ENCODE data around the gene RALGAPB.

The RALGAPB gene

GRCh38 chr20:38620441-38620840 lies 147.8 kb downstream of the RALGAPB start:
- Histone ChIP-seq H3K4me3 (ENCODE audit: low read length) (no peak overlapping the region), H3K4me1 (ENCODE audit: control insufficient read depth, insufficient read depth, low read length) (no peaks in the 10 kb centered on the region), H3K9ac (ENCODE audit: low read length) (no peak overlapping the region), H3K9me3 (ENCODE audit: control insufficient read depth, low read length) (peaks cover 7% of the 10 kb centered on the region), H3K36me3 (ENCODE audit: control insufficient read depth, insufficient read depth, low read length, severe bottlenecking) (no peaks in the 10 kb centered on the region), H3K27me3 (replicated peaks; ENCODE audit: control insufficient read depth, insufficient read depth, low read length) (peaks cover 67% of the 10 kb centered on the region)
- no peak for DNase-seq (ENCODE audit: low read depth)

DNA sequence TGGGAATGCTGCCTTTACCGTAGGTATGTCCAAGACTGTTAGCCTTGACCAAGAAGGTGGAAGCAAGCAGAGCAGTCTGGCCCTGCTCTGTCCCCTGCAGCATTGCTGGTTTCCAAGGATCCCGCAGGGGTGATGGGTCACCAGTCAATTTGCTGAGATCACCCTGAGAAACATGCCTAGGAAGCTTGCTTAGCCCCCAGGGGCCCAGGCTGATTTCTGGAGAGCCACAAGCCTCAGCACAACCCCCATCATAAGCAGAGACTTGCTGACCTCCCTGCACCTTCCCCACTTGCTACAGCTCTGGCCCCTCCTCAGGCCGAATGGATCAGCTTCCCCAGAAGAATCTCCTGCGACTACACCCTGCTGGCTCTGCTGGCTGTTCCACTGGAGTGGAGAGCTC lies 150.4 kb downstream of the RALGAPB start:
- Histone ChIP-seq H3K4me1 (ENCODE audit: control insufficient read depth, insufficient read depth, low read length) (no peaks in the 10 kb centered on the region), H3K4me3 (ENCODE audit: low read length) (no peak overlapping the region), H3K9ac (ENCODE audit: low read length) (no peak overlapping the region), H3K27me3 (replicated peaks; ENCODE audit: control insufficient read depth, insufficient read depth, low read length) (peaks cover 56% of the 10 kb centered on the region), H3K36me3 (ENCODE audit: control insufficient read depth, insufficient read depth, low read length, severe bottlenecking) (no peaks in the 10 kb centered on the region), H3K9me3 (ENCODE audit: control insufficient read depth, low read length) (peaks cover 7% of the 10 kb centered on the region)
- no peak for DNase-seq (ENCODE audit: low read depth)

DNA sequence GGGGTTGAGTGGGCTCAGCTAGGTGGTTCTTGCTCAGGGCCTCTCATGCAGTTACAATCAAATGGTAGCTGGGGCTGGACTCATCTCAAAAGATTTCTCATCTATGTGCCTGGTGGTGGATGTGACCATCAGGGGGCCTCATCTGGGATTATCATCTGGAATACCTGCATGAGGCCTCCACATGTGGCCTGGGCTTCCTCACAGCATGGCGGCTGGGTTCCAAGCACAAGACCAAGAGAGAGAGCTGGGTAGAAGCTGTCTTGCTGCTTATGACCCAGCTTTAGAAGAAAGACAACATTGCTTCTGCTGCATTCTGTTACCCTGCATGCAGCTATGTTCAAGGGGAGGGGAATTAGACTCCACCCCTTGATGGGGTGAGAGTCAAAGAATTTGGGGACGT lies 151.4 kb downstream of the RALGAPB start:
- H3K9ac ChIP-seq (ENCODE audit: low read length): no peak overlapping the region
- peaks cover 47% of the 10 kb centered on the region for H3K27me3 ChIP-seq (replicated peaks; ENCODE audit: control insufficient read depth, insufficient read depth, low read length)
- H3K9me3 ChIP-seq (ENCODE audit: control insufficient read depth, low read length): peaks cover 7% of the 10 kb centered on the region
- no peak for DNase-seq (ENCODE audit: low read depth)
- H3K4me1 ChIP-seq (ENCODE audit: control insufficient read depth, insufficient read depth, low read length): no peaks in the 10 kb centered on the region
- no peak overlapping the region for H3K4me3 ChIP-seq (ENCODE audit: low read length)
- H3K36me3 ChIP-seq (ENCODE audit: control insufficient read depth, insufficient read depth, low read length, severe bottlenecking): no peaks in the 10 kb centered on the region

DNA sequence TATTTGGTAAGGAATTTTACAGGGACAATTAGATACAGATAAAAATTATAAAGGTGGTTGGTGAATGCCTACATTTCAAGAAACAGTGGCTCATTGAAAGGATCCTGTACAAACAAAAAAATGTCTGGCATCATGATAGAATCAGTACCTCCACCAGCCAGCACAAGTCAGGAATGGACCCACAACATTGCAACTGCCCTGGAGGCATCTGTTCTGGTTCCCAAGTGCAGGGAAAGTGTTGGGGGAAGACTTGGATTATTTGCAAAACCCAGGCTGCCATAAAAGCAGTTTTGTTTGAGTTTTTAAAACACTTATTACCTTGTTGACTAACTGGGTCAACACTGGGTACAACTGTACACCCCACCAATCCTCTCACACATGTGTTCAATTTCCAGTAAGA lies 153.3 kb downstream of the RALGAPB start:
- no peaks in the 10 kb centered on the region for H3K36me3 ChIP-seq (ENCODE audit: control insufficient read depth, insufficient read depth, low read length, severe bottlenecking)
- H3K4me1 ChIP-seq (ENCODE audit: control insufficient read depth, insufficient read depth, low read length): no peaks in the 10 kb centered on the region
- peaks cover 30% of the 10 kb centered on the region for H3K27me3 ChIP-seq (replicated peaks; ENCODE audit: control insufficient read depth, insufficient read depth, low read length)
- no peak for DNase-seq (ENCODE audit: low read depth)
- peaks cover 7% of the 10 kb centered on the region for H3K9me3 ChIP-seq (ENCODE audit: control insufficient read depth, low read length)
- H3K9ac ChIP-seq (ENCODE audit: low read length): no peak overlapping the region
- H3K4me3 ChIP-seq (ENCODE audit: low read length): no peak overlapping the region

DNA sequence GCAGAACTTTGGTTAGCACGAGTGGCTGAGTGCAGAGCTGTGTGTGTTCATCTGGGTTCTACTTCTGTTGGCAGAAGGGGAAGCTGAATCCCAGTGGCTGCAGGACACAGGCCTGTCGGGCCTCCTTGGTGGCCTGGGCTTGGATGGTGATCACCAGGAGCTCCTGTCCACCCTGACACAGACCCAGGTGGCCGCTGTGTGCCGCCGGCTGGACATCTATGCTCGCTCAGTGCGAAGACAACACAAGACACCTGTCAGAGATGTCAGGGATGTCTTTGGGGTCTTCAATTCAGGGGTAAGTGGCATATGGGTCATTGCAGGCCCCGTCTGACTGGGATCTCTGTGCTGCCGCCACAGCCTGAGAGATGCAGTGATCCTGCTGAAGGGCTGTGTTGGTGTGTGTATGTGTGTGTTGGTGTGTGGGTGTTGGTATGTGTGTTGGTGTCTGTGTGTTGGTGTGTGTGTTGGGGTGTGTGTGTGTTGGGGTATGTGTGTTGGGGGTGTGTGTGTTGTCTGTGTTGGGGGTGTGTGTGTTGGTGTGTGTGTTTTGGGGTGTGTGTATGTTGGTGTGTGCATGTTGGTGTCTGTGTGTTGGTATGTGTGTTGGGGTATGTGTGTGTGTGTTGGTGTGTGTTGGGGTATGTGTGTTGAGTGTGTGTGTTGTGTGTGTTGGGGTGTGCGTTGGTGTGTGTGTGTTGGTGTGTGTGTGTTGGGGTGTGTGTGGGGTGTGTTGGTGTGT lies 154.4 kb downstream of the RALGAPB start:
- H3K9ac ChIP-seq (ENCODE audit: low read length): no peak overlapping the region
- no peak for DNase-seq (ENCODE audit: low read depth)

More for the DNA sequence above, 154.4 kb downstream of the RALGAPB start:
- H3K36me3 ChIP-seq (ENCODE audit: control insufficient read depth, insufficient read depth, low read length, severe bottlenecking): no peaks in the 10 kb centered on the region
- peaks cover 7% of the 10 kb centered on the region for H3K9me3 ChIP-seq (ENCODE audit: control insufficient read depth, low read length)
- no peak overlapping the region for H3K4me3 ChIP-seq (ENCODE audit: low read length)
- no peaks in the 10 kb centered on the region for H3K4me1 ChIP-seq (ENCODE audit: control insufficient read depth, insufficient read depth, low read length)
- H3K27me3 ChIP-seq (replicated peaks; ENCODE audit: control insufficient read depth, insufficient read depth, low read length): peaks cover 23% of the 10 kb centered on the region
